GM19463 (cell line): ENCODE data around the gene KAT8.
"Not testable (repeated sequence)": the region's sequence is repeated elsewhere in the genome, so short reads cannot be mapped to it uniquely, and the experiment has no call there.

ENCODE experiments used
- ATAC-seq: cut with Tn5 transposase; IDR thresholded peaks from one replicate; pipeline ENCODE4 v1.9.1; 2021; ENCODE audit warnings: mild to moderate bottlenecking, moderate library complexity; ENCODE audit not compliant: unreplicated experiment

KAT8 gene

GRCh38 chr16:31083556-31083955 lies 33.9 kb upstream of the KAT8 start:
- ATAC-seq: no peak

- ATAC-seq: no peak
Observed at GRCh38 chr16:31083981-31084380, 33.5 kb upstream of the KAT8 start.

GRCh38 chr16:31084584-31085302 lies 32.7 kb upstream of the KAT8 start:
- no peak for ATAC-seq

GRCh38 chr16:31085411-31085810 lies 32.1 kb upstream of the KAT8 start:
- no peak for ATAC-seq

- ATAC-seq: no peak
Observed at GRCh38 chr16:31085873-31086628, 31.4 kb upstream of the KAT8 start.

- ATAC-seq: no peak
Observed at GRCh38 chr16:31086629-31086906, 30.9 kb upstream of the KAT8 start.

GRCh38 chr16:31087481-31087880 lies 30.0 kb upstream of the KAT8 start:
- ATAC-seq: no peak

- ATAC-seq: no peak
Observed at GRCh38 chr16:31087971-31088370, 29.5 kb upstream of the KAT8 start.

GRCh38 chr16:31088459-31089183 lies 28.8 kb upstream of the KAT8 start, which contains the start of gene PRSS53:
Gene PRSS53 (minus strand): TSS chr16:31088943. CDS start chr16:31088809, 134 bp downstream.
- ATAC-seq: no peak

GRCh38 chr16:31089199-31089598 lies 28.3 kb upstream of the KAT8 start:
- no peak for ATAC-seq

GRCh38 chr16:31090540-31090939 lies 26.9 kb upstream of the KAT8 start:
- ATAC-seq: no peak

GRCh38 chr16:31092330-31092729 lies 25.1 kb upstream of the KAT8 start:
- ATAC-seq: no peak

GRCh38 chr16:31093132-31093703 lies 24.2 kb upstream of the KAT8 start:
- ATAC-seq: no peak

GRCh38 chr16:31094088-31094423 lies 23.4 kb upstream of the KAT8 start:
- ATAC-seq: no peak

- ATAC-seq: peak; percentile 87
Observed at GRCh38 chr16:31094424-31095120, 22.9 kb upstream of the KAT8 start, which contains the start of gene VKORC1. Gene VKORC1 (minus strand): TSS chr16:31094797. CDS start chr16:31094729, 68 bp downstream.

- no peak for ATAC-seq
Observed at GRCh38 chr16:31099860-31100638, 17.4 kb upstream of the KAT8 start.

GRCh38 chr16:31100876-31101641 lies 16.4 kb upstream of the KAT8 start:
- ATAC-seq: not testable (repeated sequence)

- no peak for ATAC-seq
Observed at GRCh38 chr16:31105677-31106213, 11.7 kb upstream of the KAT8 start.
